A549 (cell line): ENCODE measurements around the gene CD3E.

ENCODE experiments used
- BHLHE40 ChIP-seq: IDR thresholded peaks from 2 replicates; pipeline ENCODE4 v1.6.1; 2012; ENCODE audit warnings: low read depth, low read length, inconsistent platforms
- CEBPB ChIP-seq, 2 experiments: fragments of >200 bp in 1 of 2; sonication (Bioruptor Twin) in 1 of 2; formaldehyde crosslinking in 1 of 2; IDR thresholded peaks; 2 replicates each; pipeline ENCODE4 v1.6.1; 2012 to 2016
- FOXS1 ChIP-seq: fragments of 250-450 bp; sonication (Bioruptor Pico); IDR thresholded peaks from 2 replicates; pipeline ENCODE4 v1.5.0; 2020; ENCODE audit warnings: mild to moderate bottlenecking, moderate library complexity
- JUN ChIP-seq, 2 experiments: fragments of >200 bp; sonication (Bioruptor Twin); formaldehyde crosslinking; IDR thresholded peaks; 2 replicates in 1 of 2; 3 replicates in 1 of 2; pipeline ENCODE4 v1.6.1; 2016 to 2017
- MYC ChIP-seq: IDR thresholded peaks from 2 replicates; pipeline ENCODE4 v1.6.1; 2012; ENCODE audit warnings: mild to moderate bottlenecking, inconsistent platforms, low read length, improper control_type of control experiment, borderline replicate concordance
- NR3C1 ChIP-seq: fragments of >200 bp; sonication (Bioruptor Twin); formaldehyde crosslinking; IDR thresholded peaks from 3 replicates; pipeline ENCODE4 v1.6.1; 2017
- POLR2A ChIP-seq: IDR thresholded peaks from 2 replicates; pipeline ENCODE4 v1.6.1; 2012; ENCODE audit warnings: mild to moderate bottlenecking, low read length
- POLR2AphosphoS2 ChIP-seq: conservative IDR thresholded peaks from 2 replicates; pipeline ENCODE4 v1.6.1; 2012; ENCODE audit warnings: low read length, improper control_type of control experiment, inconsistent platforms
- RFX5 ChIP-seq: fragments of 450-650 bp; IDR thresholded peaks from 2 replicates; pipeline ENCODE4 v1.7.1; 2014; ENCODE audit warnings: antibody characterized with exemption, mild to moderate bottlenecking, moderate library complexity
- ZNF302 ChIP-seq: fragments of 250-450 bp; sonication (Bioruptor Pico); IDR thresholded peaks from 2 replicates; pipeline ENCODE4 v1.9.0; 2021; ENCODE audit warnings: inconsistent platforms, mild to moderate bottlenecking, moderate library complexity
- TF ChIP-seq, protein P1 (sequence below): fragments of >200 bp; sonication (Bioruptor Twin); formaldehyde crosslinking; IDR thresholded peaks from 3 replicates; pipeline ENCODE4 v1.5.1; 2016
- TF ChIP-seq, protein P2 (sequence below): fragments of 250-450 bp; sonication (Bioruptor Pico); IDR thresholded peaks from 2 replicates; pipeline ENCODE4 v1.5.0; 2021; ENCODE audit warnings: mild to moderate bottlenecking, moderate library complexity, borderline replicate concordance
- TF ChIP-seq, protein P3 (sequence below): IDR thresholded peaks from 2 replicates; pipeline ENCODE4 v1.6.1; 2012
- TF ChIP-seq, protein P4 (sequence below): IDR thresholded peaks from 2 replicates; pipeline ENCODE4 v1.6.1; 2012

DNA sequence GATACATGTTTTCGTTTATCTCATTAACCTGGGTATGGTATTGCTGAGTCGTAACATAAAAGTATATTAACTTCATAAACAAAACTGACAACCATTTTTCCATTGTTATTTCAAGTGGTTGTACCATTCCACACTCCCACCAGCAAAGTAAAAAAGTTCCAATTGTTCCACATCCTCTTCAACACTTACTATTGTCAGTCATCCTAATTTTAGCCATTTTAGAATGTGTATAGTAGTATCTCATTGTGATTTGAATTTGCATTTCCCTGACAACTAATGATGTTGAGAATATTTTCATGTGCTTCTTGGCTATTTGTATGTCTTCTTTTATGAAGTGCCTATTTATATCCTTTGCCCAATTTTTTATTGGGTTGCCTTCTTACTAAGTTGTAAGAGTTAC is 10.5 kb upstream of the CD3E start:
- no peak for TF ChIP-seq NR3C1
- TF ChIP-seq, protein P1, sequence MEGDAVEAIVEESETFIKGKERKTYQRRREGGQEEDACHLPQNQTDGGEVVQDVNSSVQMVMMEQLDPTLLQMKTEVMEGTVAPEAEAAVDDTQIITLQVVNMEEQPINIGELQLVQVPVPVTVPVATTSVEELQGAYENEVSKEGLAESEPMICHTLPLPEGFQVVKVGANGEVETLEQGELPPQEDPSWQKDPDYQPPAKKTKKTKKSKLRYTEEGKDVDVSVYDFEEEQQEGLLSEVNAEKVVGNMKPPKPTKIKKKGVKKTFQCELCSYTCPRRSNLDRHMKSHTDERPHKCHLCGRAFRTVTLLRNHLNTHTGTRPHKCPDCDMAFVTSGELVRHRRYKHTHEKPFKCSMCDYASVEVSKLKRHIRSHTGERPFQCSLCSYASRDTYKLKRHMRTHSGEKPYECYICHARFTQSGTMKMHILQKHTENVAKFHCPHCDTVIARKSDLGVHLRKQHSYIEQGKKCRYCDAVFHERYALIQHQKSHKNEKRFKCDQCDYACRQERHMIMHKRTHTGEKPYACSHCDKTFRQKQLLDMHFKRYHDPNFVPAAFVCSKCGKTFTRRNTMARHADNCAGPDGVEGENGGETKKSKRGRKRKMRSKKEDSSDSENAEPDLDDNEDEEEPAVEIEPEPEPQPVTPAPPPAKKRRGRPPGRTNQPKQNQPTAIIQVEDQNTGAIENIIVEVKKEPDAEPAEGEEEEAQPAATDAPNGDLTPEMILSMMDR, result no peak
- TF ChIP-seq, protein P2, sequence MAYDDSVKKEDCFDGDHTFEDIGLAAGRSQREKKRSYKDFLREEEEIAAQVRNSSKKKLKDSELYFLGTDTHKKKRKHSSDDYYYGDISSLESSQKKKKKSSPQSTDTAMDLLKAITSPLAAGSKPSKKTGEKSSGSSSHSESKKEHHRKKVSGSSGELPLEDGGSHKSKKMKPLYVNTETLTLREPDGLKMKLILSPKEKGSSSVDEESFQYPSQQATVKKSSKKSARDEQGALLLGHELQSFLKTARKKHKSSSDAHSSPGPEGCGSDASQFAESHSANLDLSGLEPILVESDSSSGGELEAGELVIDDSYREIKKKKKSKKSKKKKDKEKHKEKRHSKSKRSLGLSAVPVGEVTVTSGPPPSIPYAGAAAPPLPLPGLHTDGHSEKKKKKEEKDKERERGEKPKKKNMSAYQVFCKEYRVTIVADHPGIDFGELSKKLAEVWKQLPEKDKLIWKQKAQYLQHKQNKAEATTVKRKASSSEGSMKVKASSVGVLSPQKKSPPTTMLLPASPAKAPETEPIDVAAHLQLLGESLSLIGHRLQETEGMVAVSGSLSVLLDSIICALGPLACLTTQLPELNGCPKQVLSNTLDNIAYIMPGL, result no peak
- no peak for TF ChIP-seq POLR2A
- no peak for TF ChIP-seq JUN (IDR thresholded peaks at IDR 0.05)
- TF ChIP-seq, protein P3, sequence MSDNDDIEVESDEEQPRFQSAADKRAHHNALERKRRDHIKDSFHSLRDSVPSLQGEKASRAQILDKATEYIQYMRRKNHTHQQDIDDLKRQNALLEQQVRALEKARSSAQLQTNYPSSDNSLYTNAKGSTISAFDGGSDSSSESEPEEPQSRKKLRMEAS, result no peak
- TF ChIP-seq FOXS1, result no peak
- TF ChIP-seq ZNF302 (CRISPR knock-in tag), result no peak
- no peak for TF ChIP-seq BHLHE40
- no peak for TF ChIP-seq POLR2AphosphoS2
- no peak for TF ChIP-seq MYC
- no peak for TF ChIP-seq RFX5
- TF ChIP-seq CEBPB (IDR thresholded peaks at IDR 0.05), result no peak
- TF ChIP-seq, protein P4, sequence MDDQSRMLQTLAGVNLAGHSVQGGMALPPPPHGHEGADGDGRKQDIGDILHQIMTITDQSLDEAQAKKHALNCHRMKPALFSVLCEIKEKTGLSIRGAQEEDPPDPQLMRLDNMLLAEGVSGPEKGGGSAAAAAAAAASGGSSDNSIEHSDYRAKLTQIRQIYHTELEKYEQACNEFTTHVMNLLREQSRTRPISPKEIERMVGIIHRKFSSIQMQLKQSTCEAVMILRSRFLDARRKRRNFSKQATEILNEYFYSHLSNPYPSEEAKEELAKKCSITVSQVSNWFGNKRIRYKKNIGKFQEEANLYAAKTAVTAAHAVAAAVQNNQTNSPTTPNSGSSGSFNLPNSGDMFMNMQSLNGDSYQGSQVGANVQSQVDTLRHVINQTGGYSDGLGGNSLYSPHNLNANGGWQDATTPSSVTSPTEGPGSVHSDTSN, result no peak
